ENCODE data around the gene UPK3A. TPM values are rescaled to one million over a fixed set of nuclear protein-coding genes. Genes with fewer than 3 reads are reported as not detected.

UPK3A gene
- total RNA-seq, 3 donors from 2014 or later, result 0.67 TPM; not detected in 2

- H3K4me3 ChIP-seq, result no peak overlapping the region
- ATAC-seq (peak; percentile 21), DNase-seq (peak in 2 of 3 donors; percentile 65 to 70)
- TF ChIP-seq CTCF (IDR thresholded peaks at IDR 0.05), result no peak
- no peaks in the 10 kb centered on the region for H3K9me3 ChIP-seq
- no peaks in the 10 kb centered on the region for H3K36me3 ChIP-seq (ENCODE audit: low read depth)
- intact Hi-C loops (cut with DNase I, micrococcal nuclease), result loop anchor here (5.0 kb wide), 2 partner anchors 164 to 169 kb away; no protein-coding TSS in a partner anchor
- peaks cover 14% of the 10 kb centered on the region for H3K4me1 ChIP-seq (ENCODE audit: low read depth)
These were observed 16.4 kb upstream of the UPK3A start for GRCh38 chr22:45268167-45268957.

- intact Hi-C loops (cut with DNase I, micrococcal nuclease), result loop anchor here (5.0 kb wide), 2 partner anchors 163 to 168 kb away; no protein-coding TSS in a partner anchor
- Histone ChIP-seq H3K4me1 (ENCODE audit: low read depth) (peaks cover 18% of the 10 kb centered on the region), H3K36me3 (ENCODE audit: low read depth) (no peaks in the 10 kb centered on the region), H3K9me3 (no peaks in the 10 kb centered on the region), H3K4me3 (no peak overlapping the region)
- peak; percentile 93 for ATAC-seq
- DNase-seq, result peak; percentile 91 to 93 (median 92)
- peak; percentile 92 for TF ChIP-seq CTCF (IDR thresholded peaks at IDR 0.05)
These were observed 15.5 kb upstream of the UPK3A start for GRCh38 chr22:45268958-45269844.

- DNase-seq, result no peak
- intact Hi-C loops (cut with DNase I, micrococcal nuclease), result loop anchor here in 1 of 2 donors (10.0 kb wide), 1 partner anchor 294 kb away; no protein-coding TSS in a partner anchor
- peaks cover 20% of the 10 kb centered on the region for H3K4me1 ChIP-seq (ENCODE audit: low read depth)
These were observed 14.4 kb upstream of the UPK3A start for GRCh38 chr22:45270095-45271020.

GRCh38 chr22:45271667-45272201 is 13.0 kb upstream of the UPK3A start:
- intact Hi-C loops (cut with DNase I, micrococcal nuclease), result loop anchor here in 1 of 2 donors (10.0 kb wide), 1 partner anchor 293 kb away; no protein-coding TSS in a partner anchor
- H3K4me1 ChIP-seq (ENCODE audit: low read depth), result peaks cover 20% of the 10 kb centered on the region
- no peak for TF ChIP-seq CTCF (IDR thresholded peaks at IDR 0.05)
- no peak overlapping the region for H3K4me3 ChIP-seq
- H3K36me3 ChIP-seq (ENCODE audit: low read depth), result no peaks in the 10 kb centered on the region
- no peaks in the 10 kb centered on the region for H3K9me3 ChIP-seq
- DNase-seq (peak in 1 of 3 donors; percentile 64), ATAC-seq (no peak)

More at GRCh38 chr22:45270095-45271020, 14.4 kb upstream of the UPK3A start:
- Histone ChIP-seq H3K4me3 (no peak overlapping the region), H3K36me3 (ENCODE audit: low read depth) (no peaks in the 10 kb centered on the region), H3K9me3 (no peaks in the 10 kb centered on the region)
- no peak for TF ChIP-seq CTCF (IDR thresholded peaks at IDR 0.05)
- no peak for ATAC-seq
